CD4-positive, alpha-beta T cell (primary cell): Measurements from ENCODE around the gene USP17L26. TPM values are rescaled to one million over a fixed set of nuclear protein-coding genes. Genes with fewer than 3 reads are reported as not detected.
"Not testable (repeated sequence)": the region's sequence is repeated elsewhere in the genome, so short reads cannot be mapped to it uniquely, and the experiment has no call there.

Experiments
- ATAC-seq: fragments of 200-7000 bp; cut with Tn5 transposase; one replicate; pipeline ENCODE4 v1.10.0; 2022; ENCODE audit warnings: mild to moderate bottlenecking; ENCODE audit not compliant: poor library complexity
- CTCF ChIA-PET: fragments of 350-600 bp; sonication (Branson Sonifier 250); formaldehyde crosslinking; loops from one replicate; lab custom pipeline; 2021; ENCODE audit warnings: antibody characterized with exemption, inconsistent platforms; lab: Charles Lee
- POLR2A ChIA-PET: fragments of 350-600 bp; sonication (Branson Sonifier 250); formaldehyde crosslinking; loops from one replicate; lab custom pipeline; 2021; ENCODE audit warnings: antibody characterized with exemption, inconsistent platforms; lab: Charles Lee
- DNase-seq, 14 experiments: peaks; one replicate each; pipeline ENCODE4 v3.0.0-alpha.2; 2013 to 2020; ENCODE audit warnings: mixed read lengths in 2 of 14
- H3K27ac ChIP-seq, 2 donors: one replicate each; pipeline versions ENCODE4 v1.5.1 to v1.7.0; 2013; ENCODE audit warnings: low read length in 2 of 2, low read depth in 1 of 2, mild to moderate bottlenecking in 1 of 2
- H3K27me3 ChIP-seq, 2 experiments: 1 replicate in 1 of 2; 2 replicates in 1 of 2; pipeline versions ENCODE4 v1.6.1 to v1.7.0; 2013; ENCODE audit warnings: low read length in 2 of 2, control low read depth in 1 of 2, mild to moderate bottlenecking in 1 of 2, moderate library complexity in 1 of 2; ENCODE audit not compliant: insufficient read depth in 2 of 2, control insufficient read depth in 1 of 2
- H3K36me3 ChIP-seq: one replicate; pipeline ENCODE4 v1.6.1; 2013; ENCODE audit warnings: low read length, control low read depth; ENCODE audit not compliant: insufficient read depth
- H3K4me1 ChIP-seq: one replicate; pipeline ENCODE4 v1.6.1; 2013; ENCODE audit warnings: low read length, control low read depth; ENCODE audit not compliant: insufficient read depth
- H3K4me3 ChIP-seq: one replicate; pipeline ENCODE4 v1.5.1; 2013; ENCODE audit warnings: mild to moderate bottlenecking, low read length, moderate library complexity
- H3K9me3 ChIP-seq, 2 experiments: 1 replicate in 1 of 2; 2 replicates in 1 of 2; pipeline versions ENCODE4 v1.6.1 to v1.7.0; 2013; ENCODE audit warnings: low read length in 2 of 2, mild to moderate bottlenecking in 2 of 2, control low read depth in 1 of 2, moderate library complexity in 1 of 2; ENCODE audit not compliant: control insufficient read depth in 1 of 2, insufficient read depth in 1 of 2
- H3K27ac Mint-ChIP-seq: one replicate; pipeline ENCODE4 v1.8.0; 2020; ENCODE audit warnings: mixed read lengths
- H3K27me3 Mint-ChIP-seq: one replicate; pipeline ENCODE4 v1.8.0; 2021; ENCODE audit warnings: mixed read lengths
- H3K36me3 Mint-ChIP-seq: one replicate; pipeline ENCODE4 v1.8.0; 2021; ENCODE audit warnings: low read depth, mixed read lengths
- H3K4me1 Mint-ChIP-seq: one replicate; pipeline ENCODE4 v1.8.0; 2021; ENCODE audit warnings: low read depth, mixed read lengths
- H3K4me3 Mint-ChIP-seq: one replicate; pipeline ENCODE4 v1.8.0; 2020; ENCODE audit warnings: mild to moderate bottlenecking, mixed read lengths
- H3K9me3 Mint-ChIP-seq: one replicate; pipeline ENCODE4 v1.8.0; 2020; ENCODE audit warnings: mixed read lengths
- intact Hi-C, 2 experiments: fragments of 100-400 bp; cut with DNase I in 1 of 2; cut with micrococcal nuclease in 1 of 2; formaldehyde crosslinking; loops; one replicate each; pipeline versions ENCODE4 v1.15.1 to v1.9.0; 2023 to 2025; cut with DNase I, micrococcal nuclease
- polyA plus RNA-seq, 2 donors: library from polyadenylated mRNA; unstranded; fragments of 120-200 nt; gene quantifications; one replicate each; pipeline ENCODE4 v1.2.1, GENCODE V29; 2013
- total RNA-seq, 174 experiments: library from RNA in 2 of 174; stranded (reverse) in 2 of 174; gene quantifications; one replicate each; pipeline ENCODE4 v1.2.3 and lab custom pipeline; 2021 to 2026

The USP17L26 gene
- total RNA-seq, result not detected
- not detected for polyA plus RNA-seq (2013, experiment 1 of 2)
- polyA plus RNA-seq (2013, experiment 2 of 2), result not detected
- 0 reads per million in 172 experiments for total RNA-seq (lab: John Stamatoyannopoulos, UW)

GRCh38 chr4:9334358-9334757 is at the start of gene USP17L26:
Gene USP17L26, plus strand, starts transcription at chr4:9334658. Its CDS starts 0 bp downstream, at chr4:9334658.
- H3K9me3 ChIP-seq, H3K27ac ChIP-seq, POLR2A ChIA-PET, H3K27me3 ChIP-seq, DNase-seq, ATAC-seq, H3K27ac Mint-ChIP-seq, intact Hi-C loops, H3K36me3 ChIP-seq, H3K4me1 ChIP-seq, H3K4me3 ChIP-seq, H3K27me3 Mint-ChIP-seq, H3K4me3 Mint-ChIP-seq, CTCF ChIA-PET, H3K9me3 Mint-ChIP-seq, H3K36me3 Mint-ChIP-seq, H3K4me1 Mint-ChIP-seq: not testable (repeated sequence)

- H3K36me3 ChIP-seq, H3K4me1 Mint-ChIP-seq, H3K27ac Mint-ChIP-seq, H3K36me3 Mint-ChIP-seq, intact Hi-C loops, H3K27me3 ChIP-seq, H3K27ac ChIP-seq, CTCF ChIA-PET, H3K4me3 ChIP-seq, POLR2A ChIA-PET, H3K9me3 ChIP-seq, H3K4me3 Mint-ChIP-seq, H3K4me1 ChIP-seq, ATAC-seq, H3K27me3 Mint-ChIP-seq, DNase-seq, H3K9me3 Mint-ChIP-seq: not testable (repeated sequence)
Observed at GRCh38 chr4:9324191-9324590, 10.3 kb upstream of the USP17L26 start.

GRCh38 chr4:9324865-9325264 is 9.6 kb upstream of the USP17L26 start, which contains the start of gene USP17L24:
Gene USP17L24, plus strand, starts transcription at chr4:9325165. Its CDS starts 0 bp downstream, at chr4:9325165.
- POLR2A ChIA-PET, H3K4me1 Mint-ChIP-seq, ATAC-seq, H3K27ac ChIP-seq, H3K9me3 Mint-ChIP-seq, H3K36me3 ChIP-seq, H3K9me3 ChIP-seq, H3K27ac Mint-ChIP-seq, H3K36me3 Mint-ChIP-seq, H3K27me3 ChIP-seq, H3K4me3 Mint-ChIP-seq, intact Hi-C loops, CTCF ChIA-PET, H3K27me3 Mint-ChIP-seq, H3K4me1 ChIP-seq, DNase-seq, H3K4me3 ChIP-seq: not testable (repeated sequence)

- H3K36me3 Mint-ChIP-seq, H3K9me3 ChIP-seq, CTCF ChIA-PET, H3K27me3 Mint-ChIP-seq, H3K36me3 ChIP-seq, H3K27me3 ChIP-seq, POLR2A ChIA-PET, H3K9me3 Mint-ChIP-seq, DNase-seq, ATAC-seq, H3K4me3 ChIP-seq, H3K4me3 Mint-ChIP-seq, H3K4me1 ChIP-seq, H3K27ac ChIP-seq, H3K4me1 Mint-ChIP-seq, intact Hi-C loops, H3K27ac Mint-ChIP-seq: not testable (repeated sequence)
Observed at GRCh38 chr4:9329611-9330010, 4.8 kb upstream of the USP17L26 start, which contains the start of gene USP17L25. Gene USP17L25, plus strand, starts transcription at chr4:9329911. Its CDS starts 0 bp downstream, at chr4:9329911.

- H3K4me1 Mint-ChIP-seq, H3K4me1 ChIP-seq, DNase-seq, H3K27ac ChIP-seq, H3K9me3 ChIP-seq, H3K4me3 ChIP-seq, CTCF ChIA-PET, ATAC-seq, H3K36me3 Mint-ChIP-seq, intact Hi-C loops, H3K27me3 Mint-ChIP-seq, POLR2A ChIA-PET, H3K4me3 Mint-ChIP-seq, H3K27ac Mint-ChIP-seq, H3K9me3 Mint-ChIP-seq, H3K36me3 ChIP-seq, H3K27me3 ChIP-seq: not testable (repeated sequence)
Observed at GRCh38 chr4:9339103-9339502, 4.6 kb downstream of the USP17L26 start, which contains the start of gene USP17L5. Gene USP17L5, plus strand, starts transcription at chr4:9339403. Its CDS starts 0 bp downstream, at chr4:9339403.

GRCh38 chr4:9343848-9344247 is 9.4 kb downstream of the USP17L26 start, which contains the start of gene USP17L27:
Gene USP17L27, plus strand, starts transcription at chr4:9344148. Its CDS starts 0 bp downstream, at chr4:9344148.
- H3K27me3 ChIP-seq, ATAC-seq, DNase-seq, CTCF ChIA-PET, H3K27me3 Mint-ChIP-seq, intact Hi-C loops, H3K36me3 ChIP-seq, H3K4me3 ChIP-seq, H3K27ac Mint-ChIP-seq, H3K9me3 ChIP-seq, POLR2A ChIA-PET, H3K4me3 Mint-ChIP-seq, H3K9me3 Mint-ChIP-seq, H3K4me1 Mint-ChIP-seq, H3K27ac ChIP-seq, H3K36me3 Mint-ChIP-seq, H3K4me1 ChIP-seq: not testable (repeated sequence)

- POLR2A ChIA-PET, result not testable (repeated sequence)
Observed at GRCh38 chr4:9348593-9348992, 14.1 kb downstream of the USP17L26 start, which contains the start of gene USP17L28. Gene USP17L28, plus strand, starts transcription at chr4:9348893. Its CDS starts 0 bp downstream, at chr4:9348893.

More at GRCh38 chr4:9348593-9348992, 14.1 kb downstream of the USP17L26 start, which contains the start of gene USP17L28:
- CTCF ChIA-PET, H3K9me3 ChIP-seq, ATAC-seq, H3K4me1 Mint-ChIP-seq, intact Hi-C loops, H3K4me3 Mint-ChIP-seq, H3K36me3 Mint-ChIP-seq, H3K27me3 Mint-ChIP-seq, H3K36me3 ChIP-seq, H3K27me3 ChIP-seq, H3K4me1 ChIP-seq, H3K27ac ChIP-seq, H3K27ac Mint-ChIP-seq, H3K4me3 ChIP-seq, H3K9me3 Mint-ChIP-seq, DNase-seq: not testable (repeated sequence)
